Activated CD4-positive, alpha-beta T cell treated with anti-CD3 and anti-CD28 coated beads, Interleukin-2, amount 50 U/mL, for 4 hours (primary cell): Measurements from ENCODE around the gene TSHR.

Source experiments
- DNase-seq, 2 experiments: peaks; one replicate each; pipeline ENCODE4 v3.0.0-alpha.2; 2020

The TSHR gene

DNA sequence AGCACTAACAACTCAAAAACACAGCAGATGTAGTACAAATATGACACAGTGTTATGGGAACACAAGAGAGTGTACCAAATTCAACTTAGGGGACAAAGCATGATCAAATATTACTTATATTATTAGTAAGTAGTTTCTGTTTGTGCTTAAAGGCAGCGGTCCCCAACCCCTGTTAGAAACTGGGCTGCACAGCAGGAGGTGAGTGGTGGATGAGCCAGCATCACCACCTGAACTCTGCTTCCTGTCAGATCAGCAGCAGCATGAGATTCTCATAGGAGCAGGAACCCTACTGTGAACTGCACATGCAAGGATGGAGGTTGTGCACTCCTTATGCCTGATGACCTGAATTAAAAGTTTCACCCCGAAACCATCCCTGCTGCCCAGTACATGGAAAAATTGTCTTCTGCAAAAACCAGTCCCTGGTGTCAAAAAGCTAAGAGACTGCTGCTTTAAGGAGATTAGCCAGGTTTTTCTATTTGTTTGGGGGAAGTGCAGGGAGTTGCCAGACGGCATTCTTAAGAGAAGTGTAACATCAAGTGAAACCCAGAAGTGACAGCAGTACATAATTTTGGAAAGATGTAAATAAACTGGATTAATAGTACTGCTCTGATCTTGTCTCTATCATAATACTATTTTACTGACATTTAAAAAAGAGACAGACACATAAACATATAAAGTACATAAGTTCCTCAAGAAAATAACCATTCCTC, 238.7 kb downstream of the TSHR start:
- DNase-seq: no peak
